HG03095 (cell line): ENCODE data around the gene EXOC7.
"Not testable (repeated sequence)": the region's sequence is repeated elsewhere in the genome, so short reads cannot be mapped to it uniquely, and the experiment has no call there.

Source experiments
- ATAC-seq: cut with Tn5 transposase; IDR thresholded peaks from one replicate; pipeline ENCODE4 v1.9.1; 2021; ENCODE audit warnings: moderate library complexity; ENCODE audit not compliant: unreplicated experiment

The EXOC7 gene

GRCh38 chr17:76048025-76048605 lies 55.5 kb downstream of the EXOC7 start:
- no peak for ATAC-seq

DNA sequence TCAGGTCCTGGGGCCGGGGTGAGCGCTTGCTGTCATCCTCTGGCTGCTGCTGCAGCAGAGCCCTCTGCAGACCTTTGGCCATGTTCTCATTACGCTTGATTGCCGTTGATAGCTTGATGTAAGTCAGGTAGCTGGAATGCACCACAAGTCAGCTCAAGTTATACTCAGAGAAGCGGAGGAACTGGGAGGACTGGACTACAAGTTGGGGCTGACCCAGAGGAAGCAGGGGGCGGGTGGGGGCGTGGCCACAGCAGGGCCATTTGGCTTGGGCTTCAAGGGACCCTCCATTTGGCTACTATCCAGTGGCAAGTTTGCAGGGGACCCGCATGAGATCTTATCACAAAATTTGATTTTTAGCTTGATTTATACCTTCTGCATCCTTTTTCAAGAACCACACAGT lies 57.5 kb downstream of the EXOC7 start:
- ATAC-seq, result no peak

GRCh38 chr17:76044475-76045007 lies 59.0 kb downstream of the EXOC7 start:
- not testable (repeated sequence) for ATAC-seq

DNA sequence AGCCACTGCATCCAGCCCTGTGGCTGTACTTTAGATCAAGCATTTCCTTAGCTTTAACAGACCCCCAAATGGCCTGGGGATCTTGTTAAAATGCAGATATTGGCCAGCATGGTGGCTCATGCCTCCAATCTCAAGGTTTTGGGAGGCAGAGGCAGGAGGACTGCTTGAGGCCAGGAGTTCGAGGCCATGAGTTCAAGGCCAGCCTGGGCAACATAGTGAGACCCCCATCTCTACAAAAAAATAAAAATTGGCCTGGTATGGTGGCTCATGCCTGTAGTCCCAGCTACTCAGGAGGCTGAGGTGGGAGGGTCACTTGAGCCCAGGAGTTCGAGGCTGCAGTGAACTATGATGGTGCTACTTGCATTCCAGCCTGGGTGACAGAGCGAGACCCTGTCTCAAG lies 60.7 kb downstream of the EXOC7 start:
- ATAC-seq, result not testable (repeated sequence)

DNA sequence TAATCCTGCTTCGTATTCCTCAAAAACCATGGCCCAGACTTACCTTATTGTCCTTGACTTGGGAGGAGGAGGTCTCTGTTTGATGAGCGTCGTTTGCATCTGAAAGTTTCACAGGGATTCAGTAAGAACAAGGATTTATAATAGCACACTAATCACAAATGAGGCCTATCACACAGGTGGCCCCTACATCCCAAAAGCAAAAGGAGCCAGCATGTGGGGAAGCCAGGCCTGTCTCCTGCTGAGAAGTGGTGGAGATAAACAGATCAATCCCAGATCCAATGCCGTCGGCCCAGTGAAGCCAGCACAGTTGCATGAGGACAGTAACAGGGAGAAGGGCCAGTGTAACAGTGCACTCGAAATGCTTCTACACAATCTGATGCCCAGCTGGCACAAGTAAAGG lies 63.2 kb downstream of the EXOC7 start:
- no peak for ATAC-seq

DNA sequence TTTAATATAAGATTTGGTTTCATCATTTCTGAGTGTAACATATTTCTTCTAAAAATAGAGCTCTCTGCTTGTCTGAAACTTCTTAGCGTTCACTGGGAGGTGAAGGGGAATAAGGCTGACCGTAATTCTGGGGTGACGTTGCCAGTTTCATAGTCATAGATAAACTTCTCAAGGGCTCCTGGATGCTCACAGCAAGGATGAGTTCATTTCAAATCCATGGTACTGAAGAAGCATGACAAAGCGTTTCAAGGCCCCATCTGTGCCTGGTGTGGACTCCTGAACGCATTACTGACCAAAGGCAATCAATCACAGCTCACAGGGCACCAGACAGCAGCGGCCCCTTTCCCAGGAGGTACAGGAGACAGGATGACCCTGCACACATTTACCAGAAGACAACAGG lies 64.5 kb downstream of the EXOC7 start:
- no peak for ATAC-seq

DNA sequence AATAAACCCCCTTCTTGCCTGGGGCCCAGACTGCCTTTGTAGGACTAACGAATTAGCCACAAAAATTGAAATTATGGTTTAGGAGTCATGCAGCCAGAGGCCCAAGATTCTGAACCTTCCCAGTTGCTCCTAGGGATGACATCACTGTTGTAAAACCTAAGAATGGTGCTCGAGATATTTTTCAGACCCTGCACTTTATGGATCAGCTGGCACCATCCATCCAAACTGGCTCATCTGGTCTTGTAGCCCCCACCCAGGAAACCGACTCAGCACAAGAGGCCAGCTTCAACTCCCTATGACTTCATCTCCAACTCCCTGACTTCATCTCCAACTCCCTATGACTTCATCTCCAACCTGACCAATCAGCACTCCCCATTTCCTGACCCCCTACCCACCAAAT lies 65.5 kb downstream of the EXOC7 start:
- ATAC-seq, result no peak

DNA sequence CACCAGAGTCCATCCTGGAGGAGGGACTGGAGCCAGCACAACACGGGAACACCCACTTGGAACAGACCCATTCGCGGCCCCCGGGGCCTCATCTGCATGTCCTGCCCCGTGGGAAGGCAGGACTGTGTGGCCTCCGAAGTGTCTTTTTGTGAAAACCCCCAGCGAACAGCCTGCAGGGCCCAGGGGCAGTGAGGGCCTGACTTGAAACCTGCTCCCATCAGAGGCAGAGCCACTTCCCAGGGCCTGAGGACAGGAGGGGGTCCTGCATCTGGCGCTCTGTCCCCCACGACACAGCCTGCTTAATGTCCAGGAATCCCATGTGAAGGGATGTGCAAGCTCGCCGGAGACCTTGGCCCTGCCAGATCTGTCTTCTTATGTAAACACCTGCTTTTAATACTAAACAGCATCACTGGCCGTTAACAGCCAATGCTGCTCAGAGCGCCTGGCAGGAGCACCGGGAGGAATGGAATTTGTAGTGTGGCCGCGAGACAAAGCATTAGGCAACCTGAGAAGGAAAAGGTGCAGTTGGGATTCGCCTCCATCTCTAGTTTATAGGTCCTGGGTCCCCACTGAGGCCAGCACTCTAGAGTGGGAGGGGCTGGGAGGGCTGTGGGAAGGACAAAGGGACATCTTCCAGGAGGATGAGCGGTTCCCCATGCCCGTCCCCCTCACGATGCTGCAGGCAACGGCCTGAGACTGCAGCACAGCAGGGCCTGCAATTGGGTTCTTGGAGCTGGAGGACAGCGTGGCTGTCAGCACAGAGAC lies 66.9 kb downstream of the EXOC7 start:
- no peak for ATAC-seq

- no peak for ATAC-seq
These were observed 68.9 kb downstream of the EXOC7 start for GRCh38 chr17:76034428-76035350.

GRCh38 chr17:76033139-76033538 lies 70.4 kb downstream of the EXOC7 start:
- ATAC-seq, result no peak

- ATAC-seq, result no peak
These were observed 70.8 kb downstream of the EXOC7 start for GRCh38 chr17:76032780-76033108.

GRCh38 chr17:76032073-76032779 lies 71.4 kb downstream of the EXOC7 start:
- no peak for ATAC-seq
